Left ventricle myocardium inferior (tissue), 1 donor: ENCODE results near the gene FAM135A. TPM values are rescaled to one million over a fixed set of nuclear protein-coding genes. Genes with fewer than 3 reads are reported as not detected.
A peak's percentile ranks its signal among the peaks of the same experiment; 100 is the strongest.

Experiments used
- DNase-seq: peaks from one replicate; pipeline ENCODE4 v3.0.0-alpha.2; 2020
- H3K27ac ChIP-seq: fragments of 200-600 bp; replicated peaks from 2 replicates; pipeline ENCODE4 v1.8.0; 2021
- H3K27me3 ChIP-seq: fragments of 200-600 bp; 2 replicates; pipeline ENCODE4 v1.8.0; 2021; ENCODE audit warnings: low read depth
- H3K36me3 ChIP-seq: fragments of 200-600 bp; 2 replicates; pipeline ENCODE4 v1.8.0; 2021
- H3K4me1 ChIP-seq: fragments of 200-600 bp; 2 replicates; pipeline ENCODE4 v1.8.0; 2021
- H3K4me3 ChIP-seq: fragments of 200-600 bp; 2 replicates; pipeline ENCODE4 v1.8.0; 2021; ENCODE audit warnings: mild to moderate bottlenecking, moderate library complexity
- H3K9me3 ChIP-seq: fragments of 200-600 bp; replicated peaks from 2 replicates; pipeline ENCODE4 v1.8.0; 2021
- CTCF ChIP-seq: fragments of 200-600 bp; IDR thresholded peaks from 2 replicates; pipeline ENCODE4 v1.8.0; 2021; ENCODE audit warnings: antibody characterized with exemption, mild to moderate bottlenecking, borderline replicate concordance
- intact Hi-C: fragments of 100-400 bp; cut with micrococcal nuclease; formaldehyde crosslinking; loops from one replicate; pipeline ENCODE4 v1.11.0; 2022
- total RNA-seq: library from RNA; stranded (reverse); fragmentation: NEBNext Ultra II Directional; extraction: Animal tissue kit (Norgen Biotek cat#: 25700); gene quantifications from one replicate; pipeline ENCODE4 v1.2.1, GENCODE V29; 2021
- donor health status: DM: no; HTN: yes; CAD: no; lungs with severe emphysema.

FAM135A gene
- total RNA-seq, 1 donor from 2014 or later: 14.5 TPM

DNA sequence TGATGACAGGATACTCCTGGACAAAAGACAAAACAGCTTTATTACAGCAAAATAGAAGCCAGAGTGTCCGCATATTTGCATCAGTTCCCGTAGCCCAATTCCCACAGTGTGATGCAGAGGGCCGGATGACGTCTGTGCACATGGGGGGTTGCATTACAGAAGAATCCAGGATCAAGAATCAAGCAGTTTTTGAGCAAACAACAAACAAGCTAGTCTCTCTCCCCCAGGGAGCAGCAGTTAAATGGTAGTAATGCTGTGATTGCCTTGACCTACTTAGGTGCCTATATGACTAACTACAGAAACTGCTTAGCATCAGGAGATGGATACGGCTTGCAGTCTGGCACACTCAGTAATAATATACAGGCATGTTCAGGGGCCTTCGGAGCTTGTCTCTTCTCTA, 150.2 kb downstream of the FAM135A start:
- intact Hi-C loops: loop anchor here (10.0 kb wide), 1 partner anchor 101 kb away; the partner anchor contains the start of gene SMAP1

DNA sequence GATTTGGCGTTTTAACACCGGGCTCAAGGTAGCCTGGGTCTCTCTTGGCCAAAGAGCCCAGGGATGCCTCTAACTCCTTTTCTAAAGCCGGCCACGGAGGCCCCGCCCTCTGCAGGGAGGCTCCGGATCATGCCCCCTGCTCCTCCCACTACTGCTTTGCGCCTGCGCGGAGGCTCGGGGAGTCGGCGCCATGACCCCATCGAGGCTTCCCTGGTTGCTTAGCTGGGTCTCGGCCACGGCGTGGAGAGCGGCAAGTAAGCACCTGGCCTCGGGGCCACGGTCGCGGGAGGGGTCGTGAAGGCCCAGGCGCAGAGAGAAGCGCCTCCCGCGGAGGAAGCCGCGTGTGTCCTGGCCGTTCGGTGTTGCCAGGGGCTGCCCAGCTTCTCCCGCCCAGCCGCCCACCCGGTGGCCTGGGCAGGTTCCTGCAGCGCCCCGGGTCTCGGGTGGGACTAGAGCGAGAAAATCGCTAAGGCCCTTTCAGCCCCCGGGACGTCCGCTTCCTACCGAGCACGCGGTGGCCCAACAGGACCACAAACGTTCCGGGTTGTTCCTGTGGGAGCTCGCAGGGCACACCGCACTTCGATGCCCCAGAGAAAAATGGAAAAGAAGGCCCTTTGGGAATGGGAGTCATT, 153.6 kb downstream of the FAM135A start, which contains the start of gene SDHAF4:
TSS of gene SDHAF4 (plus strand) at position 180 of the 632 bp plus-strand sequence. CDS start at position 191, 11 bp downstream.
- intact Hi-C loops: loop anchor here (10.0 kb wide), 1 partner anchor 98 kb away; the partner anchor contains the start of gene SMAP1

More for the DNA sequence above, 150.2 kb downstream of the FAM135A start:
- Histone ChIP-seq H3K27ac (no peak overlapping the region), H3K4me1 (peaks cover 22% of the 10 kb centered on the region), H3K27me3 (no peaks in the 10 kb centered on the region), H3K9me3 (no peaks in the 10 kb centered on the region), H3K4me3 (no peak overlapping the region), H3K36me3 (peaks cover 5% of the 10 kb centered on the region)
- TF ChIP-seq CTCF: no peak
- no peak for DNase-seq

GRCh38 chr6:70574643-70575042, 161.3 kb downstream of the FAM135A start:
- H3K27ac ChIP-seq: no peak overlapping the region
- no peak for TF ChIP-seq CTCF
- peaks cover 7% of the 10 kb centered on the region for H3K36me3 ChIP-seq
- H3K4me1 ChIP-seq: peaks cover 7% of the 10 kb centered on the region
- no peaks in the 10 kb centered on the region for H3K27me3 ChIP-seq
- intact Hi-C loops: no loop called here
- no peaks in the 10 kb centered on the region for H3K9me3 ChIP-seq
- no peak for DNase-seq
- H3K4me3 ChIP-seq: no peak overlapping the region

More for the DNA sequence above, 153.6 kb downstream of the FAM135A start, which contains the start of gene SDHAF4:
- peak within 1 kb of the TSS; percentile 82 for H3K4me3 ChIP-seq
- peaks cover 4% of the 10 kb centered on the region for H3K36me3 ChIP-seq
- H3K4me1 ChIP-seq: peaks cover 22% of the 10 kb centered on the region
- peak; percentile 46 for TF ChIP-seq CTCF
- H3K9me3 ChIP-seq: no peaks in the 10 kb centered on the region
- H3K27ac ChIP-seq: peak within 1 kb of the TSS; percentile 91
- H3K27me3 ChIP-seq: no peaks in the 10 kb centered on the region
- DNase-seq: peak; percentile 93

GRCh38 chr6:70575899-70576495, 162.7 kb downstream of the FAM135A start:
- H3K4me3 ChIP-seq: no peak overlapping the region
- peaks cover 7% of the 10 kb centered on the region for H3K4me1 ChIP-seq
- no peak for DNase-seq
- H3K27me3 ChIP-seq: no peaks in the 10 kb centered on the region
- no peaks in the 10 kb centered on the region for H3K9me3 ChIP-seq
- H3K27ac ChIP-seq: no peak overlapping the region
- intact Hi-C loops: no loop called here
- TF ChIP-seq CTCF: no peak
- peaks cover 17% of the 10 kb centered on the region for H3K36me3 ChIP-seq

GRCh38 chr6:70586114-70586513, 172.8 kb downstream of the FAM135A start:
- no peak for TF ChIP-seq CTCF
- no peaks in the 10 kb centered on the region for H3K9me3 ChIP-seq
- intact Hi-C loops: no loop called here
- no peaks in the 10 kb centered on the region for H3K27me3 ChIP-seq
- no peaks in the 10 kb centered on the region for H3K4me1 ChIP-seq
- H3K4me3 ChIP-seq: no peak overlapping the region
- H3K36me3 ChIP-seq: peaks cover 64% of the 10 kb centered on the region
- DNase-seq: no peak
- no peak overlapping the region for H3K27ac ChIP-seq
